Activated T-cell treated with anti-CD3 and anti-CD28 coated beads, Interleukin-2, amount 50 U/mL, for 48 hours (primary cell): ENCODE measurements around the gene SHISA6.

Experiments used
- DNase-seq, 2 experiments: peaks; one replicate each; pipeline ENCODE4 v3.0.0-alpha.2; 2020

Gene SHISA6

DNA sequence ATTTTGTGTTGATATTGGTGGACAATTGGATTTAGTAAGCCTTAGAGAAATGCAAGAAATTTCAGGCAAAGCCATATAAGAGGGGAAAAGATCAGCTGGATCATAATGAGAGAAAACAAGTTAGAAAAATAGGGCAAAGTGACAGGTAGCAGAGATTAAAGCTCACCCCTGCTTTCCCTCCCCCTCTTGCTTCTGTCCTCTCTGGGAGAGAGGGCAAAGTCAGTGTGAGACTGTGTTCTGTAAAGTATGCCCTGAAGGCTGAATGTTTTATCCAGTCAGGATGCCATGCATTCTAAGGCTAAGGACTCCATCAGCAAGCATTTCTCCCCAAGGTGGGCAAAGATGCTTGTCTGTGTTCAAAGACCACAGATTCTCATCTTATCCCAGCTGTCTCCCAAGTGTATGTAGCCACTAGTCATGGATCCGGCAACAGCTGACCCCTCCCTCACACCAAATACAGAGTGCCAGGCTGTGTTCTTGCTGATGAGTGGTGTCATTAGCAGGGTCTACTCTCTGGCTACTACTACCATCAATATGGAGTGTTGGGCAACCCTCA lies 221.1 kb downstream of the SHISA6 start:
- no peak for DNase-seq

- DNase-seq, result no peak
Observed at GRCh38 chr17:11467639-11468038, 226.6 kb downstream of the SHISA6 start.

DNA sequence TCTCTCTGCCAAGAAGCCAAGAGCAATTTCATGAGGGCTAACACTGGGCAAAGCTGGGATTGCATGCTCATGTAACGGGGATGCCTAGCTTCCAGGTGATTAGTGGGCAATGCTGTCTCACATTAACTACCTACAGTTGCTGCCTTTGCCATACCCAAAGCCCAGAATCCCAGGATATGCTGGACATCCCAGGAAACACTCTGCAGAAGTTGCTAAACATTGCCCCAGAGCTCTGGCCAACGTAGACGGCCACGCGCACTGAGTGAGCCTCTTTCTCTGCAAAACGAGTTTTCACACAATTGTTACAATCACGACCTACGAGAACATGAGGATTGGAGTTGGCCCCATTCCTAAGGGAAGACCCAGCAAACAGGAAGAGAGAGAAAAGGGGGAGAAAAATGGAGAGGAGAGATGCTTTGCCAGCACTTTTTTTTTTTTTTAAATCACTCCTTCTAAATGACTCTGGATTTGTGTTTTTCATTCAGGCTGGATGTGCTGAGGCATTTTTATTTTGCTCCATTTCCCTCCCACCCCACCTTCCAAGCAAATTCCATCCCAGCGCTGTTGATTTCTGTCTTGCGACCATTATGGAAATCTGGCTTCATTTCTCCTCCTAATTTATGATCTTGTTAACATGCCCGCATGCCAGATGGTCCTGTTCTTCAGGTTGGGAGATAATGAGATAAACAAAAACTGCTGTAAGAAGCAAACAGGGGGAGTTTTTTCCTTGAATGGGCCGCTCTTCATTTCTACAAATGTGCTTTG lies 244.5 kb downstream of the SHISA6 start:
- no peak for DNase-seq

DNA sequence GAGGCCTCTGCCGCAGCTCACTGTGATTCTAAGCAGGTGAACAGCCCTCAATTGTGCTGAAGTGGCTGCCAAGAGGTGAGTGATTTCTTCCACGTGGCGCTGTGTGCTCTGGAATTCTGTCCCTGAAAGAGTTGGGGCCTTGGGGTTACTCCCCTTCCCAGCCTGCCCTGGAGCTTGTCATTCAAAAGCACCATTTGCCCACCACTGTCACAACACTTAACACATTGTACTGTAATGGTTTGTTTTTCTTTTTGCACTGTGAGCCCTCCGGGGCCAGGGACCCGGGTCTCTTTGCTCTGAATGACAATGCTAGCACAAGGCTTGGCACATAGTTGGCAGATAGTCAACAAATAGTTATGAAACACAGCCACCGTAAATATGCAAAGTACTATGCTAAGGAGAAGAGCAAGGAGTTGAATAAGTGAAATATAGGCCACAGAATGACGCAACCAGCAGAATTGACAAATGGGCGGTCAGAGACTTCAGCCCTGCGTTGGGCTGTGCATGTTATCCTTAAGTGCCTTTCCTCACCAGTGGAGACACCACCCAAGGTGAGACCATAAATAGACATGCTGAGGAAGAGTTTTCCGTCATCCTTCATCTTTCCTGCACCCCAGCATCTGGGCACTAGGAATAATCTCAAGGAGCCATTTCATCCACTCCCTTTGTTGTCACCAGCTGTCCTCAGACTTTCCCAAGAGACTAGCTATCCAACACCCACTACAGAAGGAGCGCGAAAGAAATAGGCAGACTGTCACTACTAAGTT lies 245.3 kb downstream of the SHISA6 start:
- no peak for DNase-seq

DNA sequence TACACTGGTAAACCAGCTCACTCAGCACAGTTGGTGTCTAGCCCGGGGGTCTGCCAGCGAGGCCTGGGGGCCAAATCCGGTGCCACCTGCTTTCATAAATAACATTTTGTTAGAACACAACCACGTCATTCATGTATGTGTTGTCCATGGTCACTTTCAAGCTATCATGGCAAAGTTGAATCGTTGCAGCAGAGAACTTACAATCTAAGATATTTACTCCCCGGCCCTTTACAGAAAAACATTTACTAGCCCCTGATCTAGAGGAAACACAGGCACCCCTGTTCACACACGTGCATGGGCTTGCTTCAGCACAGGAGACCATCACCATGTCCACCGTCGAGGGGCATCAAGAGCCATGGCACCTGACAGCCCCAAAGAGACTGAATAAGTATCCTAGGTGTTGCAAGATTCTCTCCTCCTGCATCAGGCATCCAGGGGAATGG lies 245.9 kb downstream of the SHISA6 start:
- DNase-seq, result no peak

DNA sequence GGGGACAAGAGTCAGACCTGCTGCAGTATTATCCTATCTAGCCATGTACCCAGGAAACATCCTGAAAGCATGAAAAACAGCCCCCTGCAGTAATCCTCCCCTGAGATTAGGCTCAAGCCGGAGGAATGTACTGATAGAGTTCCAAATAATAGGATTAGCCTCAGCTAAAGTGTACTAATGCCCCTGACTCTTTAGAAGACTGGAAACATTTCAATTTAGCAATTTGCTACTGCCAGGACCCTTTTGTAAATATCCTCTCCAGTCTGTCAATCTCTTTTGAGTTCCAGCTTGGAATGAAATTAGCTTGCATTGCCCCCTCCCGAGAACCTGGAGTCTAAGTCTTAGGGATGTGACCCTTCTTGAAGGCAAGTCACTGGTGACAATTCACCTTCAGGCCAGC lies 246.5 kb downstream of the SHISA6 start:
- DNase-seq, result no peak

DNA sequence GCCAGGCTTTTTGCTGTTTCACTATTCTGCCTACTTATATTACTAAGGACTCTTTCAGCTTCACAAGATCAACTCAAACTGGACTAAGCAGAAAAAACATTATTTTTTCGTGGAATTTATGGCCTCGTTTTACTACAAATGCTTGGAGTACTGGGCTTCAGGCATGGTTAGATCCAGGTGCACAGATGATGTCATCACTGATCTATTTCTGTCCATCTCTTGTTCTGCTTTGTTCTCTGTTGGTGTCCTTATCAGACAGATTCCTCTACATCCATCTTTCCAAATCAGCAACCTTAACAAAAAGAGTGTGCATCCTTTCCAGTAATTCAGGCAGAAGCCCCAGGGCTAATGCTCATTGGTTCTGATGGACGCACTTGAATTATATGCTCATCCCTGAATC lies 247.4 kb downstream of the SHISA6 start:
- no peak for DNase-seq

GRCh38 chr17:11490171-11490755 lies 249.2 kb downstream of the SHISA6 start:
- no peak for DNase-seq

DNA sequence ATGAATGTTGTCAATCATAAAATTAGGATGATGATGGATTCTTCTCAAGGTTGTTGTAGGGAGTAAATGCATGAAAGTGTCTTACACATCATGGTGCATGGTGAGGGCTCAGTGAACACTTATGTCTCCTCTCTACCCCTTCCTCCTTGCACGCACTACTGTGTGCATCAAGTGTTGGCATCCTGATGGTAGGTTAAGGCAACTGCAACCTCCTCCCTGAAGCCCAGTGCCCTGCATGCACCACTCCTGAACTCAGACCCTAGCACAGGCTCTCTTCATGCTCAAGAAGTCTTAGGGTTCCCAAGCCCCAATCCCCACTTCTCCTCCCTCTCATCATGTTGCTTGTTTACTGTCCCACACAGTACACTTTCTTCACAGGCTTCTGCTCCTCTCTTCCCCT lies 251.5 kb downstream of the SHISA6 start:
- no peak for DNase-seq

DNA sequence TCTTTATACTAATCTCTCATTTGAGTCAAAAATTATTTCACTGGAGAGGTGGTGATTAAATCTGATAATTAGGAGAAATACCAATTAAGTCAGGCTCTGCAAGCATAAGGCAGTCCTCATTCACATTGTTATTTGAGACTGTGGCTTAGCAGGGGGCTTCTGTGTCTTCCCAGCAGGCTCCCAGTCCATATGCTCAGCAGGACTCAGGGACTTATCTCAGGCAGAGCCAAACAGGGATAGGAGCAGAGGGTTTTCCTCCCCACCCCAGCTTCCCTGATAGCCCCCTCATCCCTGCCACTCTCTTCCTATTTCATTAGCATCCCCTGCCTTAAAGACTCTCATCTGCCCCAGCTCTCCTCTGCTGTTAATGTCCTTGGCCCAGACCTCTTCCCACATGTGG lies 252.9 kb downstream of the SHISA6 start:
- no peak for DNase-seq

GRCh38 chr17:11495613-11496012 lies 254.6 kb downstream of the SHISA6 start:
- no peak for DNase-seq

DNA sequence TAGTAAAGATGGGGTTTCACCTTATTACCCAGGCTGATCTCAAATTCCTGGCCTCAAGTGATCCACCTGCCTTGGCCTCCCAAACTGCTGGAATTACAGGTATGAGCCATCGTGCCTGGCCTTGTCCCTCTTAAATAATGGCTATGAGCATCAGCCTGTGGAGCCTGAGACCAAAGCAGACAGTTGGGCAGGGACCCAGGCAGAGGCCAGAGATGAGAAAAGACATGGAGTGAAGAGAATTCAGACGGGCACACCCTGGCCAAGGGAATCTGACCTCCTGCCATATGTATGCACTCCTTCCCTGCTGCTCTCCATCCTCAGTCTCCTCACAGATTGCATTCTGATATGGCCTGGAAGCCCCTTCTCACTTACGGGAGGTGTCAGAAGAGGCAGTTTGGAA lies 258.9 kb downstream of the SHISA6 start:
- DNase-seq, result no peak

DNA sequence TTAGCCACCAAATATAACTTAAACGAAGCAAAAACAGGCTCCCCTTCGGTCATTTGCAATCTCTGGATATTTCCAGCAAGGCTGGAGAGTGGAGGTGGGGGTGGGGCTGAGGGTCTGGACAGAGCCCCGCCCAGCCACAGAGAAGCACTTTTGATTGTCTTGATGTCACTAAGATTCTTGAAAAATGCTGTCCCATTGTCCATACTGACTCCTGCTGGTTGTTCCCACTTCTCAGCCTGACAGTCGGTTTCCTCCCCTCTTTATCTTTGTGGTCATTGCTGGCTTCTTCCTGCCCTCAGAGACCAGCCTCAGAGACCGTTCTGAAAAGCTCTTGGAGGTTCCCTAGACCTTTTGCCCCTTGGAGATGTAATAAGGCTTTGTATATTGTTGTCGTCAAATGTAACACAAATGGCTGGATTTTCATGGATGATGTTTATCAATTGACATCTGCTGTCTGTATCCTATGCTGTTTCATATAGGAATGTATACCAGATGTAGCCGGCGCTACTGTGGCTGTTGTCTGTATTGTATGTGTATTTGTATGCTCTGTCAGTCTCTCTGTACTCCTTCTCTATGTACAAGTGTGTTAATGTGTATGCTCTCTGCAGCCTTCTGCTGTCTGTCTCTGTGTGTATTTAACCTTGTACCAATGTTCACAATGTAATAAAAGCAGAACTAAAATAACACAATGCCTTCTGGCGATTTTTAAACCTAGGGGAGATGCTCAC lies 262.5 kb downstream of the SHISA6 start:
- no peak for DNase-seq

DNA sequence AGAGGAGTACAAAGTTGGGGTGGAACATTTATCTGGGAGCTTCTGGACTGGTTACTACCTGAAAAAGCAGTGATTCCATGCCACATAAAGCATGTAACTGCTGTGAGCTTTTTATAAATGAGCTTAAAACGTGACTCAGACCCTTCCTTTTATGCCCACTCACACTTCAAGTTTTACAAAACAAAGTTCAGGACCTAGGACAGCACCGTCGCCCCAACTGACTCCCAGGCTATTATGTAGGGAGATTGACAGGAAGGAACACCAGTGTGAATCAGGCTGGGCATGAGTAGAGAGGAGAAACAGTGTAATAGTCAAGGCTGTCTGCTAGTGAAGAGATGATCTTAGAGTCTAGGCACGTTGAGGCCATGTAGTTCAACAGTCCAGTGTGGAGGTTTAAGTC lies 265.6 kb downstream of the SHISA6 start:
- DNase-seq, result no peak

DNA sequence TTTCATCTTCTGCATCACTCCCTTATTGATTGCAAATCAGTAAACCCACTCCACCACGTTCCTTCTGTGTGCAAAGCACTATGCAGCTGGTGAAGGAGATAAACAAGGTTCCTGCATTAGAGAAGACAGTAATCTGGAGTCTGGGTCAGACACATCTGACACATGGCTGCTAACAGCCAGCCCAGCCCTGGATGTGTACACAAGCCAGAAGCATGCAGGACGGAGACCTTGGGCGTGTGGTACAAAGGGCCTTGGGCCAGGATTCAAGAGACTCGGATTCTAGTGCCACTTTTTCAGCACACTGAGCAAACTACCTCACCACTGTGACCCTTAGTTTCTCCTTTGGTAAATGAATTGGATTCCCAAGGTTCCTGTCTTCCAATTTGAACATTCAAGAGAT lies 270.7 kb downstream of the SHISA6 start:
- no peak for DNase-seq

DNA sequence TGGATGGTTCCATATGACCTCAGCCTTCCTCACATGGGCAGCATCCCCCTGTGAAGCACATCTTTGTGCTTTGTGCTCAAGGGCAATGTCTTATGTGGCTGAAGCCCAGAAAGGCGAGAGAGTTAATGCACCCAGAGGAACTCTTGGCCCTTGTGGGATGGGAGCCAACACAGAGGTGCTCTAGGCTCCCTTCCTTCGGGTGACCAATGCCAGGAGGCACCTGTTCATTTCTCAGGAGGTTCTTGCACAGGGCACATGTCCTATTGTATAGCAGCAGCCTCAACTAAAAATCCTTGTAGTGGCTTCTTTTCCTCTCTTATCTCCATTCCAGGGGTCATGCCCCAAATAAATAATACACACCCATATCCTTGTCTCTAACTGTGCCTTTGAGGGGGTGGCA lies 273.6 kb downstream of the SHISA6 start:
- DNase-seq, result no peak

DNA sequence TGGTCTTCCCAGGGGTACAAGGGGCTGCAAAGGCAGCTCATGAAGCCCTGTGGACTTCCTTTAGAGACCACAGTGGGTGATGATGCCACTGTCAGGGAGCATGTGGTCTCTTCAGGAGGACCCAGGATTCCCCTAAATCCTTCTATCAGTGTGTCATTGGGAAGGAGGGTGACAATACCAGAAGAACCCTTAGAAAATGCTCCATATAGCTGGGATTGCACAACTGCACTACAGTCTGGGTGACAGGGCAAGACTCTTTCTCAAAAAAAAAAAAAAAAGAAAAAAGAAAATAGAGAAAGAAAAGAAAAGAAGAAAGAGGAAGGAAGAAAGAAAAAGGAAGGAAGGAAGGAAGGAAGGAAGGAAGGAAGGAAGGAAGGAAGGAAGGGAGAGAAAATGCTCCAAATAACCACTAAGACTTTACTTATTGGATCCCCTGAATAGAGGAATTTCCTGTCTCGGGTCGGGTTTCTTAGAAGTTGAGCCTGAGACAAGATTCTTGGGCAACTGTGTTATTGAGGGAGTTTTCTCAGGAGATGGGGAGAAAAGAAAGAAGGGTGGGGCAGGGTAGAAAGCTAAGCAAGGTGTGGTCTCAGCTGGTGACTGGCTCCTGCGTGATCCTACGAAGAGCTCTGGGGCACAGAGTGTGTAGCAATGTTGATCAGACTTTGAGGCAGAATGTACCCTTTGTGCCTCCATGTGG lies 274.1 kb downstream of the SHISA6 start:
- no peak for DNase-seq

- DNase-seq, result no peak
Observed at GRCh38 chr17:11515901-11516300, 274.9 kb downstream of the SHISA6 start.

DNA sequence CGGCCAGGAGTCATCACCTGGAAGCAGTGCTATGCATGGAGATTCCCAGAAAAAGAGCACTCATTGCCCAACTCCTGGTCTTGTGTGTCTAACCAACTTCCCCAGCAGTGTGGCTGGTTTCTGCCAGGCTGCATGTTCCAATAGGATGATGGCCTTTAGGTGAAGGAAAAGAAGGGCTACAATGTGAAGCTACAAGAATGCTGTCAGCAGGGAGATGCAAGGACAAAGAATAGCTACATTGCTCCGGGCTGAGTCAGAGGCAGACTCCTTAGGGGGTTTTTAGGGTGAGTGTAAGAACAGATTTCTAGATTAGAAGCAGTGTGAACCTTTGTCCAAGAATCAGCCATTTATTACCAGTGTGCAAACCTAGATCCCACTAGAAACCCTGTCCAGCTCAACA lies 294.2 kb downstream of the SHISA6 start:
- no peak for DNase-seq

DNA sequence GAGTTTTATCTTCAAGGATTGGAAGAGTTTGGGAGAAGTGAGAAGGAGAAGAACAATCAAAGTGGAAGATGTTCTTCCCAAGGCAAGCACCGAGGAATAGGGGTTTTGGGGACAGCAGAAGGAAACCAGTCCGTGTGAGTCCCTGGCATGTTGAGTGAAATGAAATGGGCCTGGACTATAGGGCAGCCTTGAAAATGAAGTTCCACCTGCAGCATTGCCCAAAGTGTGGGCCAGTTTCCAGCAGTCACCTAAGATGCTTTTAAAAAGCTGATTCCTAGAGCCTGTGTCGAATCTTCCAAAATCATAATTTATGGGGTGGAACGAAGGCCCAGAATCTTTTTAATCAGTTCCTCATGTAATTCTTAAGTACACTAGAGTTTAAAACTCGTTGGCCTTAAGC lies 297.4 kb downstream of the SHISA6 start:
- DNase-seq, result no peak

GRCh38 chr17:11539637-11540036 lies 298.6 kb downstream of the SHISA6 start:
- DNase-seq, result no peak

DNA sequence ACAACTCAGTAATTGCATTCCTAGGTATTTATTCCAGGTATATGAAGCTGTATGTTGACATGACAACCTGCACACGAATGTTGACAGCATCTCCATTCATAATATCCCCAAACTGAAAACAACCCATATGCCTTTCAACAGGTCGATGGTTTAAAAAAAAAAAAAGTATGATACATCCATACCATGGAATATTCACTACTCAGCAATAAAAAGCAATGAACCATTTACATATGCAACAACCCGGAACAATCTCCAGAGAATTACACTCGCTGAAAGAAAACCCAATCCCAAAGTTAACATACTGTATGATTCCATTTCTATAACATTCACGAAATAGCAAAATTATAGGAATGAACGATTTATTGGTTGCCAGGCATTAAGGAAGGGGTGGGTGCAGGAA lies 304.0 kb downstream of the SHISA6 start:
- DNase-seq, result no peak
